Liver (tissue), 9 donors: ENCODE data around the gene DNAH1. TPM values are rescaled to one million over a fixed set of nuclear protein-coding genes. Genes with fewer than 3 reads are reported as not detected.

ENCODE experiments used
- DNase-seq: peaks from one replicate; pipeline ENCODE4 v3.0.0-alpha.2; 2017; ENCODE audit warnings: low spot score
- H3K27ac ChIP-seq, 2 donors: one replicate each; pipeline ENCODE4 v1.7.0; 2013; ENCODE audit warnings: inconsistent platforms in 2 of 2, low read length in 2 of 2, control low read depth in 1 of 2, low read depth in 1 of 2, mild to moderate bottlenecking in 1 of 2
- H3K27me3 ChIP-seq, 4 donors: one replicate each; pipeline versions ENCODE4 v1.6.1 to v1.7.0; 2013; ENCODE audit warnings: low read length in 3 of 4, inconsistent platforms in 1 of 4, mild to moderate bottlenecking in 1 of 4, moderate library complexity in 1 of 4; ENCODE audit not compliant: control insufficient read depth in 4 of 4, insufficient read depth in 4 of 4
- H3K36me3 ChIP-seq, 4 donors: one replicate each; pipeline versions ENCODE4 v1.6.1 to v1.7.0; 2013; ENCODE audit warnings: low read length in 3 of 4, mild to moderate bottlenecking in 3 of 4, low read depth in 1 of 4, moderate library complexity in 1 of 4; ENCODE audit not compliant: control insufficient read depth in 4 of 4, insufficient read depth in 3 of 4
- H3K4me1 ChIP-seq, 4 donors: one replicate each; pipeline versions ENCODE4 v1.6.1 to v1.7.0; 2013; ENCODE audit warnings: low read length in 3 of 4, mild to moderate bottlenecking in 3 of 4, moderate library complexity in 1 of 4; ENCODE audit not compliant: control insufficient read depth in 4 of 4, insufficient read depth in 4 of 4
- H3K4me3 ChIP-seq, 3 donors: one replicate each; pipeline versions ENCODE4 v1.6.1 to v1.7.0; 2013; ENCODE audit warnings: low read length in 3 of 3, control low read depth in 1 of 3, low read depth in 1 of 3, mild to moderate bottlenecking in 1 of 3
- H3K9ac ChIP-seq, 2 donors: one replicate each; pipeline ENCODE4 v1.7.0; 2013; ENCODE audit warnings: low read length in 2 of 2, mild to moderate bottlenecking in 2 of 2, moderate library complexity in 2 of 2, control low read depth in 1 of 2, low read depth in 1 of 2
- H3K9me3 ChIP-seq, 4 donors: one replicate each; pipeline versions ENCODE4 v1.6.1 to v1.7.0; 2013; ENCODE audit warnings: low read length in 3 of 4; ENCODE audit not compliant: control insufficient read depth in 4 of 4
- ATF3 ChIP-seq: IDR thresholded peaks from 2 replicates; pipeline ENCODE4 v1.6.1; 2016; ENCODE audit warnings: antibody characterized with exemption
- EGR1 ChIP-seq, 2 donors: IDR thresholded peaks; 2 replicates each; pipeline ENCODE4 v1.6.1; 2016 to 2018; ENCODE audit warnings: antibody characterized with exemption in 2 of 2, low read depth in 2 of 2
- FOXA1 ChIP-seq: IDR thresholded peaks from 2 replicates; pipeline ENCODE4 v1.6.1; 2016; ENCODE audit warnings: antibody characterized with exemption
- FOXA2 ChIP-seq: IDR thresholded peaks from 2 replicates; pipeline ENCODE4 v1.6.1; 2016; ENCODE audit warnings: antibody characterized with exemption
- GABPA ChIP-seq, 2 donors: IDR thresholded peaks in 1 of 2; conservative IDR thresholded peaks in 1 of 2; 2 replicates each; pipeline ENCODE4 v1.6.1; 2016; ENCODE audit warnings: antibody characterized with exemption in 2 of 2, mild to moderate bottlenecking in 1 of 2, moderate library complexity in 1 of 2
- HNF4A ChIP-seq, 2 donors: conservative IDR thresholded peaks; 2 replicates each; pipeline ENCODE4 v1.6.1; 2016; ENCODE audit warnings: antibody characterized with exemption in 2 of 2, mild to moderate bottlenecking in 2 of 2
- HNF4G ChIP-seq: IDR thresholded peaks from 2 replicates; pipeline ENCODE4 v1.6.1; 2016; ENCODE audit warnings: antibody characterized with exemption
- JUND ChIP-seq, 2 donors: IDR thresholded peaks; 2 replicates each; pipeline ENCODE4 v1.6.1; 2016; ENCODE audit warnings: antibody characterized with exemption in 2 of 2
- NR2F2 ChIP-seq: IDR thresholded peaks from 2 replicates; pipeline ENCODE4 v1.6.1; 2016; ENCODE audit warnings: antibody characterized with exemption
- RAD21 ChIP-seq, 2 donors: IDR thresholded peaks; 2 replicates each; pipeline ENCODE4 v1.6.1; 2016; ENCODE audit warnings: antibody characterized with exemption in 2 of 2, mild to moderate bottlenecking in 2 of 2
- REST ChIP-seq: IDR thresholded peaks from 2 replicates; pipeline ENCODE4 v1.6.1; 2016; ENCODE audit warnings: antibody characterized with exemption, mild to moderate bottlenecking
- RXRA ChIP-seq, 2 donors: IDR thresholded peaks; 2 replicates each; pipeline ENCODE4 v1.6.1; 2017 to 2018; ENCODE audit warnings: antibody characterized with exemption in 2 of 2, mild to moderate bottlenecking in 1 of 2
- SP1 ChIP-seq: IDR thresholded peaks from 2 replicates; pipeline ENCODE4 v1.6.1; 2018; ENCODE audit warnings: antibody characterized with exemption, mild to moderate bottlenecking
- TAF1 ChIP-seq: conservative IDR thresholded peaks from 2 replicates; pipeline ENCODE4 v1.6.1; 2016; ENCODE audit warnings: antibody characterized with exemption, mild to moderate bottlenecking
- YY1 ChIP-seq: IDR thresholded peaks from 2 replicates; pipeline ENCODE4 v1.6.1; 2016; ENCODE audit warnings: antibody characterized with exemption, mild to moderate bottlenecking
- WGBS: extraction: QIAGEN DNeasy Blood & Tissue Kit; methylation state at CpG from one replicate; pipeline ENCODE4 v1.1.7; 2013; 5-methylcytosine and 5-hydroxymethylcytosine counted together
- polyA plus RNA-seq, 2 donors: library from polyadenylated mRNA; stranded (reverse) in 1 of 2; unstranded in 1 of 2; fragments of 200-250 nt in 1 of 2; fragments of >200 nt in 1 of 2; fragmentation: Nextera tagmentation in 1 of 2; extraction: Ambion mirVana in 1 of 2; gene quantifications; one replicate each; pipeline versions ENCODE4 v1.2.1 to v1.2.3, GENCODE V29; 2013 to 2015
- total RNA-seq, 2 donors: library from RNA; depleted of rRNA; stranded (reverse); fragments of >200 nt; gene quantifications; one replicate each; pipeline ENCODE4 v1.2.3, GENCODE V29; 2014
- TF ChIP-seq, protein P1 (sequence below): IDR thresholded peaks from 2 replicates; pipeline ENCODE4 v1.6.1; 2016; ENCODE audit warnings: antibody characterized with exemption
- TF ChIP-seq, protein P2 (sequence below): fragments of 150-350 bp; IDR thresholded peaks from 2 replicates; pipeline ENCODE4 v1.5.1; 2017; ENCODE audit warnings: improper control_type of control experiment, low read depth, low read length; ENCODE audit not compliant: missing input control
- TF ChIP-seq, protein P3 (sequence below): IDR thresholded peaks from 2 replicates; pipeline ENCODE4 v1.6.1; 2016; ENCODE audit warnings: antibody characterized with exemption
- donor health status: healthy.
- donor health status: healthy.
- donor health status: healthy.
- donor health status: healthy.
- donor health status: healthy.

Gene DNAH1
- total and polyA plus RNA-seq, 4 donors = 1.5 to 6.0 (median 2.5) TPM

DNA sequence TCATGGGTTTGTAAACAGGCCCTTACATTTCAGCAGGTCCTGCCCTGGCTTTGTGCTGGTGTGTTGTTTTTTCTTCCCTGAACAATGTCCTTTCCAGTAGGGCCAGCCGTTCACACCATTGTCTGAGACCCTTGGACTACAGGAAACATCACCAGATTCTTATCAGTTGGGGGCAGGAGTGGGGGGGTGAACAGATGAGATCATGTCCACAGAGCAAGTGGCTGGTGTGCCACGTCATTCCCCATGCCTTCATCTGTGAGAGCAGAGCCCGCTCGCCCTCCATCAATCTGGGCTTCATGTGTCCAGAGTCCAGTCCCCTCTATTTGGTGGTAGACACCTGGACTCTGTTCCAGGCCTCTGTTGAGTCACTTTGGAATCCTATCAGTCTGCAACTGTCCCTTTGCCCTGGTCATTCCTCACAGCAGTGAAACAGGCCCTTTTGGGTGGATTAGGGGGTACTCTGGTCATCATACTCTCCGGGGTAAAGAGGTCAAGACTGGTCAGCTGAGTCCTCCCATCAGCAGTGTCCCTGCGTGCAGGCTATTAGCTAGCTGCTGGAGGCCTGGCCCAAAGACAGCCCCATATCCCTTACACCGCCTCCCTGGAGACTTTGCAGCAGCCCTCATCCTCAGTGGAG lies 113.8 kb downstream of the DNAH1 start:
- Histone ChIP-seq H3K4me1 (no peaks in the 10 kb centered on the region), H3K9ac (no peak overlapping the region), H3K27me3 (no peaks in the 10 kb centered on the region), H3K36me3 (no peaks in the 10 kb centered on the region), H3K4me3 (no peak overlapping the region), H3K9me3 (no peaks in the 10 kb centered on the region), H3K27ac (no peak overlapping the region)
- TF ChIP-seq RAD21 (IDR thresholded peaks at IDR 0.05) = no peak
- TF ChIP-seq NR2F2 = no peak
- no peak for TF ChIP-seq REST
- no peak for TF ChIP-seq YY1
- no peak for TF ChIP-seq ATF3
- no peak for TF ChIP-seq TAF1
- TF ChIP-seq GABPA (IDR thresholded peaks at IDR 0.05 in 1 of 2, conservative IDR thresholded peaks at IDR 0.05 in 1 of 2) = no peak
- TF ChIP-seq EGR1 (IDR thresholded peaks at IDR 0.05; ENCODE audit: low read depth in 2 of 2) = no peak
- TF ChIP-seq, protein P1, sequence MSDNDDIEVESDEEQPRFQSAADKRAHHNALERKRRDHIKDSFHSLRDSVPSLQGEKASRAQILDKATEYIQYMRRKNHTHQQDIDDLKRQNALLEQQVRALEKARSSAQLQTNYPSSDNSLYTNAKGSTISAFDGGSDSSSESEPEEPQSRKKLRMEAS = no peak
- TF ChIP-seq, protein P2, sequence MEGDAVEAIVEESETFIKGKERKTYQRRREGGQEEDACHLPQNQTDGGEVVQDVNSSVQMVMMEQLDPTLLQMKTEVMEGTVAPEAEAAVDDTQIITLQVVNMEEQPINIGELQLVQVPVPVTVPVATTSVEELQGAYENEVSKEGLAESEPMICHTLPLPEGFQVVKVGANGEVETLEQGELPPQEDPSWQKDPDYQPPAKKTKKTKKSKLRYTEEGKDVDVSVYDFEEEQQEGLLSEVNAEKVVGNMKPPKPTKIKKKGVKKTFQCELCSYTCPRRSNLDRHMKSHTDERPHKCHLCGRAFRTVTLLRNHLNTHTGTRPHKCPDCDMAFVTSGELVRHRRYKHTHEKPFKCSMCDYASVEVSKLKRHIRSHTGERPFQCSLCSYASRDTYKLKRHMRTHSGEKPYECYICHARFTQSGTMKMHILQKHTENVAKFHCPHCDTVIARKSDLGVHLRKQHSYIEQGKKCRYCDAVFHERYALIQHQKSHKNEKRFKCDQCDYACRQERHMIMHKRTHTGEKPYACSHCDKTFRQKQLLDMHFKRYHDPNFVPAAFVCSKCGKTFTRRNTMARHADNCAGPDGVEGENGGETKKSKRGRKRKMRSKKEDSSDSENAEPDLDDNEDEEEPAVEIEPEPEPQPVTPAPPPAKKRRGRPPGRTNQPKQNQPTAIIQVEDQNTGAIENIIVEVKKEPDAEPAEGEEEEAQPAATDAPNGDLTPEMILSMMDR = no peak
- TF ChIP-seq JUND (IDR thresholded peaks at IDR 0.05) = no peak
- TF ChIP-seq, protein P3, sequence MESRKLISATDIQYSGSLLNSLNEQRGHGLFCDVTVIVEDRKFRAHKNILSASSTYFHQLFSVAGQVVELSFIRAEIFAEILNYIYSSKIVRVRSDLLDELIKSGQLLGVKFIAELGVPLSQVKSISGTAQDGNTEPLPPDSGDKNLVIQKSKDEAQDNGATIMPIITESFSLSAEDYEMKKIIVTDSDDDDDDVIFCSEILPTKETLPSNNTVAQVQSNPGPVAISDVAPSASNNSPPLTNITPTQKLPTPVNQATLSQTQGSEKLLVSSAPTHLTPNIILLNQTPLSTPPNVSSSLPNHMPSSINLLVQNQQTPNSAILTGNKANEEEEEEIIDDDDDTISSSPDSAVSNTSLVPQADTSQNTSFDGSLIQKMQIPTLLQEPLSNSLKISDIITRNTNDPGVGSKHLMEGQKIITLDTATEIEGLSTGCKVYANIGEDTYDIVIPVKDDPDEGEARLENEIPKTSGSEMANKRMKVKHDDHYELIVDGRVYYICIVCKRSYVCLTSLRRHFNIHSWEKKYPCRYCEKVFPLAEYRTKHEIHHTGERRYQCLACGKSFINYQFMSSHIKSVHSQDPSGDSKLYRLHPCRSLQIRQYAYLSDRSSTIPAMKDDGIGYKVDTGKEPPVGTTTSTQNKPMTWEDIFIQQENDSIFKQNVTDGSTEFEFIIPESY = no peak
- no peak for TF ChIP-seq FOXA2
- no peak for TF ChIP-seq SP1
- TF ChIP-seq HNF4A (conservative IDR thresholded peaks at IDR 0.05) = no peak
- TF ChIP-seq HNF4G = no peak
- no peak for TF ChIP-seq FOXA1
- no peak for TF ChIP-seq RXRA (IDR thresholded peaks at IDR 0.05)
- 85% methylated on average over 7 of the region's 7 CpGs for WGBS
- no peak for DNase-seq
